Mononuclear cell (primary cell): Measurements from ENCODE around the gene CBLIF. TPM values are rescaled to one million over a fixed set of nuclear protein-coding genes. Genes with fewer than 3 reads are reported as not detected.
"Not testable (repeated sequence)": the region's sequence is repeated elsewhere in the genome, so short reads cannot be mapped to it uniquely, and the experiment has no call there.

Experiments used
- H3K27me3 ChIP-seq: 2 replicates; pipeline ENCODE4 v1.6.0; 2011; ENCODE audit warnings: low read length, control low read depth; ENCODE audit not compliant: insufficient read depth
- H3K4me1 ChIP-seq: 2 replicates; pipeline ENCODE4 v1.5.1; 2011; ENCODE audit warnings: mild to moderate bottlenecking, low read length, control low read depth; ENCODE audit not compliant: insufficient read depth
- H3K4me3 ChIP-seq: 2 replicates; pipeline ENCODE4 v1.5.1; 2011; ENCODE audit warnings: mild to moderate bottlenecking, low read length, moderate library complexity
- H3K9me3 ChIP-seq: 2 replicates; pipeline ENCODE4 v1.5.1; 2011; ENCODE audit warnings: low read depth, mild to moderate bottlenecking, control low read depth, low read length
- total RNA-seq: library from RNA; depleted of rRNA; stranded (reverse); fragments of >200 nt; gene quantifications from one replicate; pipeline ENCODE4 v1.2.3, GENCODE V29; 2012

Gene CBLIF
- total RNA-seq, 1 donor, result not detected

DNA sequence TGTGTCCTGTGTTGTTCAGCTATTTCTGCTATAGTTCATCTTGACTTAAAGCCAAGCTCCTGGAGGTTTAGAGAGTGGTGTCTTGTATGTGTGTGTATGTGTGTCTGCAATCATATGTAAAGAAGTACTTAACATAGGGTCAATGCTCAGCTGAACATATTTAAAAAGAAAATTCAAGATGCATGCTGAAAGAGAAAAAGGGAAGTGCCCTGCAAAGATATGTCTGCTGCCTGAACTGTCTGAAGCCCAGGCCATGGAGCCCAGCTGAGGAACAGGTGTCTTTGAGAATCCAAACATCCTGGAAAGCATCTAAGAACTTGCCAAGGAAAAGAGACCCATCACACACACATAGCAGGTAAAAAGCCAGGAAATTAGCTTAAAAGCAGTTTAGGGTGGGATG, 14.4 kb upstream of the CBLIF start:
- Histone ChIP-seq H3K4me1 (peaks cover 9% of the 10 kb centered on the region), H3K9me3 (no peaks in the 10 kb centered on the region), H3K4me3 (no peak overlapping the region), H3K27me3 (no peaks in the 10 kb centered on the region)

DNA sequence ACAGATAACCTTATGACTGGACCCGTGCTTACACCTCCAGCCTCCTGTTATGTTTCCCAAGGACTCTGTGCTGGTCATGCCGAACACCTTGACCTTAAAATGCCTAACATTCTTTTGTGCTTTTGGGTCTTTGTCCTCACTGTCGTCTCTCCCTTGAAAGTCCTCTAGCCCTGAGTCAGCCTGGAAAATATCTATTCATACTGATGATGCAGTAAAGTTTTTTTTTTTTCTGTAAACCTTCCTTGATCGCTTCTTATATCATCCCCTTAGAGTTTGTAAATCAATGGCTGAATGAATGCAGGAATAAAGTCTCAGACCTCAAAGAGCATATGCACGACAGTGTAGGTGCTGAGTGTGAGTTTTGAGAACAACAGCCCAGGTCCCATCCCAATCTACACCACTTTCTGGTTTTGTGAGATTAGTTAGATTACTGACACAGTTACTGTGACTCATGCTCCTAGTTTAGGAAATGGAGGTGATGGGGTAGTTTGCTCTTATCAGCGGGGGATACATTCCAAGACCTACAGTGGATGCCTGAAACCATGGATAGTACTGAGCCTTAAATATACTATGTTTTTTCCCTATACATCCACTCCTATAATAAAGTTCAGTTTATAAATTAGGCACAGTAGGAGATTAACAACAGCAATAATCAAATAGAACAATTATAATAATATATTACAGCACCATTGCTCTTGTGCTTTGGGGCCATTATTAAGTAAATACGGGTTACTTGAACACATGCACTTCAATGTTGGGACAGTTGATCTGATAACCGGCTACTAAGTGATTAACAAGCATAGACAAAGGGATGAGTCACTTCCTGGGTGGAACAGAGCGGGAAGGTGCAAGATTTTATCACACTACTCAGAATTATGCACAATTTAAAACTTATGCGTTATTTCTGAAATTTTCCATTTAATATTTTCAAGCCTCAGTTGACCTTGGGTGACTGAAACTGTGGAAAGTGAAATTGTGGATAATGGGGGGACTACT, 12.4 kb upstream of the CBLIF start:
- Histone ChIP-seq H3K9me3 (no peaks in the 10 kb centered on the region), H3K4me1 (peaks cover 9% of the 10 kb centered on the region), H3K4me3 (no peak overlapping the region), H3K27me3 (no peaks in the 10 kb centered on the region)

- Histone ChIP-seq H3K4me1 (peaks cover 9% of the 10 kb centered on the region), H3K4me3 (no peak overlapping the region), H3K27me3 (no peaks in the 10 kb centered on the region), H3K9me3 (no peaks in the 10 kb centered on the region)
These were observed 9.6 kb upstream of the CBLIF start for GRCh38 chr11:59854871-59855270.

DNA sequence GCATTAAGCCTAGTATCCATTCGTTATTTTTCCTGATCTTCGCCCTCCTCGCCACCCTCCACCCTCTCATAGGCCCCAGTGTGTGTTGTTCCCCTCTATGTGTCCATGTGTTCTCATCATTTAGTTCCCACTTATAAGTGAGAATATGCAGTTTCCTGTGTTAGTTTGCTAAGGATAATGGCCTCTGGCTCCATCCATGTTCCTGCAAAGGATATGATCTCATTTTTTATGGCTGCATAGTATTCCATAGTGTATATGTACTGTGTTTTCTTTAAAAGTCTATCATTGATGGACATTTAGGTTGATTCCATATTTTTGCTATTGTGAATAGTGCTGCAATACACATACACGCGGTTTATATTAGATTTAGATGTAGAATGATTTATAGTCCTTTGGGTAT, 6.1 kb upstream of the CBLIF start:
- not testable (repeated sequence) for H3K9me3 ChIP-seq, H3K4me3 ChIP-seq, H3K4me1 ChIP-seq, H3K27me3 ChIP-seq

DNA sequence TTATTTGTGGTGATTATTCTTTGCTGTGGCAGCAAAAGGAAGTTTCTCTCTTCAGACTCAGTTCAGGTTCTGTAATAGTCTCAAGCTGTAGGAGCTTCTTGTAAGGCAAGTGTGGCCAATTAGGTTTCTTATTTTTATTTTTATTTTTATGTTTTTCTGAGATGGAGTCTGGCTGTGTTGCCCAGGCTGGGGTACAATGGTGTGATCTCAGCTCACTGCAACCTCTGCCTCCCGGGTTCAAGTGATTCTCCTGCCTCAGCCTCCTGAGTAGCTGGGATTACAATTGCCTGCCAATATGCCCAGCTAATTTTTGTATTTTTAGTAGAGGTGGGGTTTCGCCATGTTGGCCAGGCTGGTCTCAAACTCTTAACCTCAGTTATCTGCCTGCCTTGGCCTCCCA, 4.3 kb upstream of the CBLIF start:
- H3K9me3 ChIP-seq, H3K4me1 ChIP-seq, H3K4me3 ChIP-seq, H3K27me3 ChIP-seq: not testable (repeated sequence)

DNA sequence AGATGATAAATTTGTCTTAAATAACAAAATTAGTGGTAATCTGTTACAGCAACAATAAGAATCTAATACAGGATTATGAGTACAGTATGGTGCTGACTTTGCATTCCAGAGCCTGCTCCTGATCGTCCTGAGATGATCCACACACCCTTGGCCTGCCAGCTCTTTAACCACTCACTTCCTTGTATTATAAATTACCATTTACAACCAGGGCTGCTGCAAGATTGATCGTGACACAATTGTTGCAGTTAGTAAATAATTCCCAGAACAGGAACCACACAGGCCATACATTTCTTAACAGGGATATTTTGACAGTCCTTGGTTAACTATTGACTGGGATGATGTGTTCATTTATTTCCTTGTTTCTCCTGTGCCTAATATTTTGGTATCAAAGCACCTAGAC, 3.8 kb upstream of the CBLIF start:
- Histone ChIP-seq H3K4me3 (no peak overlapping the region), H3K4me1 (no peaks in the 10 kb centered on the region), H3K9me3 (no peaks in the 10 kb centered on the region), H3K27me3 (no peaks in the 10 kb centered on the region)

DNA sequence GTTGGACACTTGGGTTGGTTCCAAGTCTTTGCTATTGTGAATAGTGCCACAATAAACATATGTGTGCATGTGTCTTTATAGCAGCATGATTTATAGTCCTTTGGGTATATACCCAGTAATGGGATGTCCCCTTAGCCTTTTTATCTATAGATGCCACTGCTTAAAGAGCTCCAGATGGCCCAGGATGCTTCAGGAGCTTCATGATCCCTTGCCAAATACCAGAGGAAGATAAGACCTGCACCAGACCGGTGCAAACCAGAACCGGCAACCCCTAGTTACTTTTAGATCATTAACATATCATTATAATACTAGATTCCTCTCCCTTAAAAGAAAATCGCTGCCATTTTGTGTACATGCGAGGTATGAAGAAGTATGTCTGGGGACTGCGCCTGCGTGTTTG, 3.1 kb upstream of the CBLIF start:
- not testable (repeated sequence) for H3K4me1 ChIP-seq, H3K9me3 ChIP-seq, H3K27me3 ChIP-seq, H3K4me3 ChIP-seq

DNA sequence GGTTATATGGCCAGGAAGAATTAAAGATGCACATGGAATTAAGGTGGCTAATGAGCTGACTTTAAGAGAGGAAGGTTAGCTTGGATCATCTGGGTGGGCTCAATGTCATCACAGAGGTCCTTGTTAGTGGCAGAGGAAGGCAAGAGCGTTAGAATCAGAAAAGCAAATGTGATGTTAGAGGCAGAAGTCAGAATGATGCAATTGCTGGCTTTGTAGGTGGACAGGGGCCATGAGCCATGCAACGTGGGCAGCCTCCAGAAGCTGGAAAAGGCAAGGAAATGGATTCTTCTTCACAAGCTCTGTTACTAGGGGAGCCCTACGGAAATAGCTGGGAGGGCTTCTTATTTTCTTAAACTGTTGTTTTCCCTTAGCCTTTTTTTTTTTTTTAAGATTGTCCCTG, 2.3 kb upstream of the CBLIF start:
- Histone ChIP-seq H3K4me3 (no peak overlapping the region), H3K9me3 (no peaks in the 10 kb centered on the region), H3K4me1 (no peaks in the 10 kb centered on the region), H3K27me3 (no peaks in the 10 kb centered on the region)

GRCh38 chr11:59846556-59846955, 1.3 kb upstream of the CBLIF start:
- Histone ChIP-seq H3K4me1 (no peaks in the 10 kb centered on the region), H3K9me3 (no peaks in the 10 kb centered on the region), H3K4me3 (no peak overlapping the region), H3K27me3 (no peaks in the 10 kb centered on the region)

DNA sequence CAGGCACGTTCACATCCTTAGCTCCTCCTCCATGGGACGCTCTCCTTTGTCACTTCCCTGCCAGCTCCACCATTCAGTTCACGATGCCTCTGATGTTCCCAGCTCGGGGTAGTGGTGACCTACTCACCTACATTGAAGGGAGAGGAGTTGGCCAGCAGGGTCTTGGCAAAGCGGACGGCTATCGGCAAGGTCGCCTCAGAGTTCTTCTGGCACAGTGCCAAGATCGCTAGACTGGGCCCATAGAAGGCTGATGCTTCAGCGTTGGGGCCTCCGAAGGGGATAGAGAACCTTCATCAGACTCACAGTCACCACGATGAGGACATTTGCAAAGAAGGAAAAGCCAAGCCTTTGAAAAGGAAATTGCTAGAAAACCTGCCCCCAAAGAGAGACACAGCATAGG, 3.0 kb downstream of the CBLIF start:
- no peaks in the 10 kb centered on the region for H3K9me3 ChIP-seq
- no peaks in the 10 kb centered on the region for H3K4me1 ChIP-seq
- no peak overlapping the region for H3K4me3 ChIP-seq
- H3K27me3 ChIP-seq, result no peaks in the 10 kb centered on the region

GRCh38 chr11:59841514-59841913, 3.8 kb downstream of the CBLIF start:
- Histone ChIP-seq H3K4me1 (no peaks in the 10 kb centered on the region), H3K27me3 (no peaks in the 10 kb centered on the region), H3K9me3 (no peaks in the 10 kb centered on the region), H3K4me3 (no peak overlapping the region)

GRCh38 chr11:59839615-59840014, 5.7 kb downstream of the CBLIF start:
- H3K27me3 ChIP-seq, result no peaks in the 10 kb centered on the region
- no peaks in the 10 kb centered on the region for H3K4me1 ChIP-seq
- no peaks in the 10 kb centered on the region for H3K9me3 ChIP-seq
- no peak overlapping the region for H3K4me3 ChIP-seq

DNA sequence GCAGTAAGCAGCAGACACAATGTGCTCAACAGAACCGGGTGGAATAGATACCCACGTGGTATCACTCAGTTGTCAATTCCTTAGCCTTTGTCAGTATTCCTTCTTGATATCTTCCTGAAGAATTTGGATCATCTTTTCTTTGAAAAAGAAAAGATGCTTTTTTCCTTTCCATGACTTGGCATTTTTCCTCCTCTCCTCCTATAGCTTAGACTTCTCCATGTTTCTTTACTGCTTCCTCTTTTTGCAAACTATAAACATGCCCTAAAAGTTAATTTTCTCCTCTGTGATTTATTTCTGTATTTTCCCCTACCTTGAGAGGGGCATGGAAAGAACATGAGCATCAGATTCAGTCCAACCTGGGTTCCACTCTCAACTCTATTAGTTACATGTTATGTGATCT, 11.7 kb downstream of the CBLIF start:
- Histone ChIP-seq H3K27me3 (no peaks in the 10 kb centered on the region), H3K4me1 (peaks cover 6% of the 10 kb centered on the region), H3K4me3 (no peak overlapping the region), H3K9me3 (no peaks in the 10 kb centered on the region)

GRCh38 chr11:59829358-59829757, 15.9 kb downstream of the CBLIF start:
- Histone ChIP-seq H3K4me1 (peaks cover 6% of the 10 kb centered on the region), H3K9me3 (no peaks in the 10 kb centered on the region), H3K4me3 (no peak overlapping the region)

DNA sequence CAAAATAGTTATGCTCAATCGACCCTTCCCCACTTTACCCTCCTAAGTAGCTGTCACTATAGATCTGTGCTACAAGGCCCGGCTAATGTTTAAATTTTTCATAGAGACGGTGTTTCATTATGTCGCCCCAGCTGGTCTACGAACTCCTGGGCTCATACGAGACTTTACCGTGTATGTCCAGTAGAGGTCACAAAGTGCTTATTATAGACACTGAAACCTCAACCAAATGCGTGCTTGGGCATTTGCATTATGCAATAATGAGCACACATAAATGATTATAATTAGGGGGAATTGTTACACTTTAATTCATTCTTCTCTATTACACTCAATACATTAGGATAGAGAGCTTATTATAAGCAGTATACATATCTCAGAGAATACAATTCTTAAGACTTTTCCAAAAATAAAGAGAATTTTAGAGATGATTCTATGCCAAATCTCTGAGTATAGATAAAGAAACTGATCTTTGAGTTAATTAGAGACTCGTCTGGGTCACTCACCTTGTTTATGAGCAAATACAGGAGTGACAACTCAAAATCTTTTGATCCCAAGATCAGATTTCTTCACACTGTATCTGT, 22.2 kb downstream of the CBLIF start:
- Histone ChIP-seq H3K4me3 (no peak overlapping the region), H3K4me1 (peaks cover 11% of the 10 kb centered on the region), H3K27me3 (no peaks in the 10 kb centered on the region), H3K9me3 (no peaks in the 10 kb centered on the region)

More at GRCh38 chr11:59829358-59829757, 15.9 kb downstream of the CBLIF start:
- no peaks in the 10 kb centered on the region for H3K27me3 ChIP-seq

DNA sequence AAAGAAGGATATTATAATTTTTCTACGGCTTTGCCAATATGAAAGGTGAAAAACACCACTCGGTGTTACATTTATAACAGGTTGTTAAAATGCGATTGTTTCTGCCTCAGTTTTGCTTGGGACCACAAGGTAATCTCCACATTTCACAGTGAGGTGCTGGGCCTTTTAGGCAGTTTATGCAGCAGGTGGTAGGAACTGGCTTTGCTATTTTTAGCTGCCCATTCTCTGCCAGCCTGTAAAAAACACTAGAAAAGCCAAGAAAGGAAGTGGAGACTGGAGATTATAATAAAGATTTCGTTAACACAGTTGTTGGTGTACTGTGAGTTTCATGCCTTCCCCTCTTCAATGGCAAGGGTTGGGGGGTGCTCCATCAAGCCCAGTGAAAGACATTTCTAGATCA, 26.7 kb downstream of the CBLIF start:
- no peak overlapping the region for H3K4me3 ChIP-seq
- H3K9me3 ChIP-seq, result no peaks in the 10 kb centered on the region
- H3K27me3 ChIP-seq, result no peaks in the 10 kb centered on the region
- peaks cover 20% of the 10 kb centered on the region for H3K4me1 ChIP-seq
